Measurements from ENCODE around the gene PLAGL2. TPM values are rescaled to one million over a fixed set of nuclear protein-coding genes. Genes with fewer than 3 reads are reported as not detected.

PLAGL2 gene
- total RNA-seq, 3 donors from 2014 or later: 12.9 to 21.9 (median 16.5) TPM

GRCh38 chr20:32168184-32168910 is 39.2 kb downstream of the PLAGL2 start:
- no peak for ATAC-seq
- H3K4me1 ChIP-seq (ENCODE audit: low read depth): no peaks in the 10 kb centered on the region
- no peak overlapping the region for H3K4me3 ChIP-seq
- no peak for DNase-seq
- no peaks in the 10 kb centered on the region for H3K36me3 ChIP-seq (ENCODE audit: low read depth)
- intact Hi-C loops (cut with DNase I, micrococcal nuclease): no loop called here
- no peaks in the 10 kb centered on the region for H3K9me3 ChIP-seq
- TF ChIP-seq, protein P1, sequence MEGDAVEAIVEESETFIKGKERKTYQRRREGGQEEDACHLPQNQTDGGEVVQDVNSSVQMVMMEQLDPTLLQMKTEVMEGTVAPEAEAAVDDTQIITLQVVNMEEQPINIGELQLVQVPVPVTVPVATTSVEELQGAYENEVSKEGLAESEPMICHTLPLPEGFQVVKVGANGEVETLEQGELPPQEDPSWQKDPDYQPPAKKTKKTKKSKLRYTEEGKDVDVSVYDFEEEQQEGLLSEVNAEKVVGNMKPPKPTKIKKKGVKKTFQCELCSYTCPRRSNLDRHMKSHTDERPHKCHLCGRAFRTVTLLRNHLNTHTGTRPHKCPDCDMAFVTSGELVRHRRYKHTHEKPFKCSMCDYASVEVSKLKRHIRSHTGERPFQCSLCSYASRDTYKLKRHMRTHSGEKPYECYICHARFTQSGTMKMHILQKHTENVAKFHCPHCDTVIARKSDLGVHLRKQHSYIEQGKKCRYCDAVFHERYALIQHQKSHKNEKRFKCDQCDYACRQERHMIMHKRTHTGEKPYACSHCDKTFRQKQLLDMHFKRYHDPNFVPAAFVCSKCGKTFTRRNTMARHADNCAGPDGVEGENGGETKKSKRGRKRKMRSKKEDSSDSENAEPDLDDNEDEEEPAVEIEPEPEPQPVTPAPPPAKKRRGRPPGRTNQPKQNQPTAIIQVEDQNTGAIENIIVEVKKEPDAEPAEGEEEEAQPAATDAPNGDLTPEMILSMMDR (IDR thresholded peaks at IDR 0.05): no peak

- DNase-seq: no peak
- H3K4me3 ChIP-seq: no peak overlapping the region
- no peaks in the 10 kb centered on the region for H3K9me3 ChIP-seq
- intact Hi-C loops (cut with DNase I, micrococcal nuclease): no loop called here
- ATAC-seq: no peak
- H3K36me3 ChIP-seq (ENCODE audit: low read depth): peaks cover 3% of the 10 kb centered on the region
- H3K4me1 ChIP-seq (ENCODE audit: low read depth): no peaks in the 10 kb centered on the region
- TF ChIP-seq, protein P1 (IDR thresholded peaks at IDR 0.05): no peak
Measured at GRCh38 chr20:32167552-32167951, 40.0 kb downstream of the PLAGL2 start.

- TF ChIP-seq, protein P1 (IDR thresholded peaks at IDR 0.05): no peak
- peak in 1 of 3 donors; percentile 17 for DNase-seq
- ATAC-seq: no peak
- Histone ChIP-seq H3K9me3 (no peaks in the 10 kb centered on the region), H3K4me1 (ENCODE audit: low read depth) (no peaks in the 10 kb centered on the region), H3K4me3 (no peak overlapping the region), H3K36me3 (ENCODE audit: low read depth) (peaks cover 5% of the 10 kb centered on the region)
- intact Hi-C loops (cut with DNase I, micrococcal nuclease): no loop called here
Measured at GRCh38 chr20:32165836-32166545, 41.6 kb downstream of the PLAGL2 start.

DNA sequence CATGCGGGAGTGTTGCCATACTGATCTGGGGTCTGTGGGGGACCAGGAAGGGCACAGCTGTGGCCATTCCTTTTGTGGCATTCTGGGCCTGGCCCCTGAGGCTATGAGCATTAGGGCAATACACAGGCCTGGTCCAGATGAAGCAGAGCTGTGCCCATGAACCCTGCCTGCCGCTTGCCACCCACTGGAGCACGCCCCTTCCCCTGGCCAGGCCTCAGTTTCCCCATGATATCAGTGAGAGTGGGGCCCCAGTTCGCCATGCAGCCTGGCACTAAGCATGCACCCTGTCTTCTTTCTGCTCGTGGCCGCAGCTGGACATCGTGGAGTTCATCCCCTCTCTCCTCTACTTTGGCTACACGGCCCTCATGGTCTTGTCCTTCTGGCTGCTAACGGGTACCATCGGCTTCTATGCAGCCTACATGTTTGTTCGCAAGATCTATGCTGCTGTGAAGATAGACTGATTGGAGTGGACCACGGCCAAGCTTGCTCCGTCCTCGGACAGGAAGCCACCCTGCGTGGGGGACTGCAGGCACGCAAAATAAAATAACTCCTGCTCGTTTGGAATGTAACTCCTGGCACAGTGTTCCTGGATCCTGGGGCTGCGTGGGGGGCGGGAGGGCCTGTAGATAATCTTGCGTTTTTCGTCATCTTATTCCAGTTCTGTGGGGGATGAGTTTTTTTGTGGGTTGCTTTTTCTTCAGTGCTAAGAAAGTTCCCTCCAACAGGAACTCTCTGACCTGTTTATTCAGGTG is 42.4 kb downstream of the PLAGL2 start:
- Histone ChIP-seq H3K4me3 (no peak overlapping the region), H3K9me3 (no peaks in the 10 kb centered on the region), H3K4me1 (ENCODE audit: low read depth) (no peaks in the 10 kb centered on the region), H3K36me3 (ENCODE audit: low read depth) (peaks cover 5% of the 10 kb centered on the region)
- DNase-seq (peak in 1 of 3 donors; percentile 32), ATAC-seq (no peak)
- intact Hi-C loops (cut with DNase I, micrococcal nuclease): no loop called here
- TF ChIP-seq, protein P1 (IDR thresholded peaks at IDR 0.05): no peak

DNA sequence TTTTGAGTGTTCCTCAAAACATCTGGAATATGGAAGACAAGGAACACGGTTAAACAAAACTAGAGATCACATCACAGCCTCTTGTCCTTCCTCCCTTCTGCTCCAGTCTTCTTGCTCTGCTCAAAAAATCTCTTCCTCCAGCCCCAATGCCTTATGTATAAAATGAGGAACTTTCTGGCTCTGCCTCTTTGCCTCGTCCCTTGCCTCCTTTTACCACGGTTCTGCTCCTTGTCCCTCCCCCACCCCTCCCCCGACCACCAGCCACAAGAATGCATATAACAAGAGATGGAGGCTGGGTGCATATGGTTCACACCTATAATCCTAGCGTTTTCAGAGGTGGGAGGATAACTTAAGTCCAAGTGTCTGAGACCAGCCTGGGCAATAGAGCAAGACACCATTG is 43.6 kb downstream of the PLAGL2 start:
- Histone ChIP-seq H3K4me3 (no peak overlapping the region), H3K4me1 (ENCODE audit: low read depth) (no peaks in the 10 kb centered on the region), H3K9me3 (no peaks in the 10 kb centered on the region), H3K36me3 (ENCODE audit: low read depth) (peaks cover 5% of the 10 kb centered on the region)
- ATAC-seq (no peak), DNase-seq (no peak)
- intact Hi-C loops (cut with DNase I, micrococcal nuclease): no loop called here
- TF ChIP-seq, protein P1 (IDR thresholded peaks at IDR 0.05): no peak

All from mucosa of descending colon (tissue), 3 donors.